ENCODE data around the gene TMEM132D. TPM values are rescaled to one million over a fixed set of nuclear protein-coding genes. Genes with fewer than 3 reads are reported as not detected.

The TMEM132D gene
- total and polyA plus RNA-seq, 4 donors: 0.01 to 0.14 (median 0.08) TPM

DNA sequence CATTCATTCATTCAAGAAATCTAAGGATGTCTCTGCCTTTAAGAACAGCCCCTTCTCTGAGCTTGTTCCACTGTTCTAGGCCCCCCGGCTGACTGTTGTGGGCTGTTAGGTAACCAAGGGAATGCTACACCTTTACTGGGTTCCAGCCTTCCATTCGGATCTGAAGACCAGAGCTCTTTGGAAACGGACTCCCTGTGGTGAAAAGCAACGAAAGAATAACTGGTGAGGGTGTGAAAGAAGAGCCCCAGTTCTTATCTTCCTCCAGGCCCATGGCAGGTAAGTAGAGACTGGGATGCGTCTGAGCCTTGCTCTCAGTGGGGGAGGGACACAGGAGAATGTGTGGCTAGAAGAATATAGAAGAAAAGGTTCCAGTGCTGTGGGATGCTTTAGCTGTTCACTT, 207.4 kb downstream of the TMEM132D start:
- no peak overlapping the region for H3K27ac ChIP-seq (ENCODE audit: low read depth in 1 of 2, low read length in 2 of 2)
- no peaks in the 10 kb centered on the region for H3K4me1 ChIP-seq (ENCODE audit: control insufficient read depth in 4 of 4, insufficient read depth in 4 of 4, low read length in 3 of 4)
- H3K4me3 ChIP-seq (ENCODE audit: low read depth in 1 of 3, low read length in 3 of 3): no peak overlapping the region
- WGBS: 18% methylated on average over 5 of the region's 5 CpGs
- H3K9me3 ChIP-seq (ENCODE audit: control insufficient read depth in 4 of 4, low read length in 3 of 4): no peaks in the 10 kb centered on the region
- no peaks in the 10 kb centered on the region for H3K36me3 ChIP-seq (ENCODE audit: control insufficient read depth in 4 of 4, insufficient read depth in 3 of 4, low read depth in 1 of 4, low read length in 3 of 4)
- no peak overlapping the region for H3K9ac ChIP-seq (ENCODE audit: low read depth in 1 of 2, low read length in 2 of 2)
- TF ChIP-seq, protein P1, sequence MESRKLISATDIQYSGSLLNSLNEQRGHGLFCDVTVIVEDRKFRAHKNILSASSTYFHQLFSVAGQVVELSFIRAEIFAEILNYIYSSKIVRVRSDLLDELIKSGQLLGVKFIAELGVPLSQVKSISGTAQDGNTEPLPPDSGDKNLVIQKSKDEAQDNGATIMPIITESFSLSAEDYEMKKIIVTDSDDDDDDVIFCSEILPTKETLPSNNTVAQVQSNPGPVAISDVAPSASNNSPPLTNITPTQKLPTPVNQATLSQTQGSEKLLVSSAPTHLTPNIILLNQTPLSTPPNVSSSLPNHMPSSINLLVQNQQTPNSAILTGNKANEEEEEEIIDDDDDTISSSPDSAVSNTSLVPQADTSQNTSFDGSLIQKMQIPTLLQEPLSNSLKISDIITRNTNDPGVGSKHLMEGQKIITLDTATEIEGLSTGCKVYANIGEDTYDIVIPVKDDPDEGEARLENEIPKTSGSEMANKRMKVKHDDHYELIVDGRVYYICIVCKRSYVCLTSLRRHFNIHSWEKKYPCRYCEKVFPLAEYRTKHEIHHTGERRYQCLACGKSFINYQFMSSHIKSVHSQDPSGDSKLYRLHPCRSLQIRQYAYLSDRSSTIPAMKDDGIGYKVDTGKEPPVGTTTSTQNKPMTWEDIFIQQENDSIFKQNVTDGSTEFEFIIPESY (IDR thresholded peaks at IDR 0.05): no peak
- TF ChIP-seq RXRA (IDR thresholded peaks at IDR 0.05) (no peak), NR2F2 (IDR thresholded peaks at IDR 0.05) (no peak), GABPA (IDR thresholded peaks at IDR 0.05 in 1 of 2, conservative IDR thresholded peaks at IDR 0.05 in 1 of 2) (no peak), HNF4G (IDR thresholded peaks at IDR 0.05) (no peak), JUND (IDR thresholded peaks at IDR 0.05) (no peak), SP1 (IDR thresholded peaks at IDR 0.05) (no peak), RAD21 (IDR thresholded peaks at IDR 0.05) (no peak), YY1 (IDR thresholded peaks at IDR 0.05) (no peak), FOXA1 (IDR thresholded peaks at IDR 0.05) (no peak)
- TF ChIP-seq, protein P2, sequence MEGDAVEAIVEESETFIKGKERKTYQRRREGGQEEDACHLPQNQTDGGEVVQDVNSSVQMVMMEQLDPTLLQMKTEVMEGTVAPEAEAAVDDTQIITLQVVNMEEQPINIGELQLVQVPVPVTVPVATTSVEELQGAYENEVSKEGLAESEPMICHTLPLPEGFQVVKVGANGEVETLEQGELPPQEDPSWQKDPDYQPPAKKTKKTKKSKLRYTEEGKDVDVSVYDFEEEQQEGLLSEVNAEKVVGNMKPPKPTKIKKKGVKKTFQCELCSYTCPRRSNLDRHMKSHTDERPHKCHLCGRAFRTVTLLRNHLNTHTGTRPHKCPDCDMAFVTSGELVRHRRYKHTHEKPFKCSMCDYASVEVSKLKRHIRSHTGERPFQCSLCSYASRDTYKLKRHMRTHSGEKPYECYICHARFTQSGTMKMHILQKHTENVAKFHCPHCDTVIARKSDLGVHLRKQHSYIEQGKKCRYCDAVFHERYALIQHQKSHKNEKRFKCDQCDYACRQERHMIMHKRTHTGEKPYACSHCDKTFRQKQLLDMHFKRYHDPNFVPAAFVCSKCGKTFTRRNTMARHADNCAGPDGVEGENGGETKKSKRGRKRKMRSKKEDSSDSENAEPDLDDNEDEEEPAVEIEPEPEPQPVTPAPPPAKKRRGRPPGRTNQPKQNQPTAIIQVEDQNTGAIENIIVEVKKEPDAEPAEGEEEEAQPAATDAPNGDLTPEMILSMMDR (IDR thresholded peaks at IDR 0.05; ENCODE audit: low read depth, low read length, missing input control): no peak
- TF ChIP-seq, protein P3, sequence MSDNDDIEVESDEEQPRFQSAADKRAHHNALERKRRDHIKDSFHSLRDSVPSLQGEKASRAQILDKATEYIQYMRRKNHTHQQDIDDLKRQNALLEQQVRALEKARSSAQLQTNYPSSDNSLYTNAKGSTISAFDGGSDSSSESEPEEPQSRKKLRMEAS (IDR thresholded peaks at IDR 0.05): no peak
- TF ChIP-seq, protein P4, sequence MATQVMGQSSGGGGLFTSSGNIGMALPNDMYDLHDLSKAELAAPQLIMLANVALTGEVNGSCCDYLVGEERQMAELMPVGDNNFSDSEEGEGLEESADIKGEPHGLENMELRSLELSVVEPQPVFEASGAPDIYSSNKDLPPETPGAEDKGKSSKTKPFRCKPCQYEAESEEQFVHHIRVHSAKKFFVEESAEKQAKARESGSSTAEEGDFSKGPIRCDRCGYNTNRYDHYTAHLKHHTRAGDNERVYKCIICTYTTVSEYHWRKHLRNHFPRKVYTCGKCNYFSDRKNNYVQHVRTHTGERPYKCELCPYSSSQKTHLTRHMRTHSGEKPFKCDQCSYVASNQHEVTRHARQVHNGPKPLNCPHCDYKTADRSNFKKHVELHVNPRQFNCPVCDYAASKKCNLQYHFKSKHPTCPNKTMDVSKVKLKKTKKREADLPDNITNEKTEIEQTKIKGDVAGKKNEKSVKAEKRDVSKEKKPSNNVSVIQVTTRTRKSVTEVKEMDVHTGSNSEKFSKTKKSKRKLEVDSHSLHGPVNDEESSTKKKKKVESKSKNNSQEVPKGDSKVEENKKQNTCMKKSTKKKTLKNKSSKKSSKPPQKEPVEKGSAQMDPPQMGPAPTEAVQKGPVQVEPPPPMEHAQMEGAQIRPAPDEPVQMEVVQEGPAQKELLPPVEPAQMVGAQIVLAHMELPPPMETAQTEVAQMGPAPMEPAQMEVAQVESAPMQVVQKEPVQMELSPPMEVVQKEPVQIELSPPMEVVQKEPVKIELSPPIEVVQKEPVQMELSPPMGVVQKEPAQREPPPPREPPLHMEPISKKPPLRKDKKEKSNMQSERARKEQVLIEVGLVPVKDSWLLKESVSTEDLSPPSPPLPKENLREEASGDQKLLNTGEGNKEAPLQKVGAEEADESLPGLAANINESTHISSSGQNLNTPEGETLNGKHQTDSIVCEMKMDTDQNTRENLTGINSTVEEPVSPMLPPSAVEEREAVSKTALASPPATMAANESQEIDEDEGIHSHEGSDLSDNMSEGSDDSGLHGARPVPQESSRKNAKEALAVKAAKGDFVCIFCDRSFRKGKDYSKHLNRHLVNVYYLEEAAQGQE (IDR thresholded peaks at IDR 0.05): no peak
- no peak for DNase-seq (ENCODE audit: low spot score)
- H3K27me3 ChIP-seq (ENCODE audit: control insufficient read depth in 4 of 4, insufficient read depth in 4 of 4, low read length in 3 of 4): no peaks in the 10 kb centered on the region

DNA sequence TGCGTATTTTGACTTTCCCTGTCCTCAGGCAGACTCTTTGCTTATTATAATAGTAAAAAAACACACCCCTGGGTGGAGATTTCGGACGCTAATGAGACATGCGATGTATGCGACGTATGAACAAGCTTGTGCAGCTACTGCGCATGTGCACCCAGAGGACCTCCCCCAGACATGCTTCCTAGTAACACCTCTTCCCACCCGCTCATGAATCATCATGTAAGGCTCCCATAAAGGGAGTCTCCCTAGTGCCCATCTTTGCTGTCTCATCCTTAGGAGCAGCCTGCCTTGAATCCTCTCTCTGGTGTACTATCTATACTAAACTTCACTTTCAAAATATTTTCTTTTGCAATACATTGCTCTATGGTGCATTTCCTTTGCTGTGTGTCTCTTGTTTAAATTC, 210.1 kb downstream of the TMEM132D start:
- no peak overlapping the region for H3K27ac ChIP-seq (ENCODE audit: low read depth in 1 of 2, low read length in 2 of 2)
- no peak overlapping the region for H3K9ac ChIP-seq (ENCODE audit: low read depth in 1 of 2, low read length in 2 of 2)
- H3K27me3 ChIP-seq (ENCODE audit: control insufficient read depth in 4 of 4, insufficient read depth in 4 of 4, low read length in 3 of 4): no peaks in the 10 kb centered on the region
- no peak overlapping the region for H3K4me3 ChIP-seq (ENCODE audit: low read depth in 1 of 3, low read length in 3 of 3)
- no peaks in the 10 kb centered on the region for H3K4me1 ChIP-seq (ENCODE audit: control insufficient read depth in 4 of 4, insufficient read depth in 4 of 4, low read length in 3 of 4)
- no peak for DNase-seq (ENCODE audit: low spot score)
- no peaks in the 10 kb centered on the region for H3K9me3 ChIP-seq (ENCODE audit: control insufficient read depth in 4 of 4, low read length in 3 of 4)
- 88% methylated on average over 8 of the region's 8 CpGs for WGBS
- no peaks in the 10 kb centered on the region for H3K36me3 ChIP-seq (ENCODE audit: control insufficient read depth in 4 of 4, insufficient read depth in 3 of 4, low read depth in 1 of 4, low read length in 3 of 4)
- TF ChIP-seq, protein P1 (IDR thresholded peaks at IDR 0.05): no peak
- TF ChIP-seq GABPA (IDR thresholded peaks at IDR 0.05 in 1 of 2, conservative IDR thresholded peaks at IDR 0.05 in 1 of 2) (no peak), FOXA2 (IDR thresholded peaks at IDR 0.05) (no peak), FOXA1 (IDR thresholded peaks at IDR 0.05) (no peak), RAD21 (IDR thresholded peaks at IDR 0.05) (no peak), TAF1 (conservative IDR thresholded peaks at IDR 0.05) (no peak), YY1 (IDR thresholded peaks at IDR 0.05) (no peak), SP1 (IDR thresholded peaks at IDR 0.05) (no peak)
- TF ChIP-seq, protein P2 (IDR thresholded peaks at IDR 0.05; ENCODE audit: low read depth, low read length, missing input control): no peak
- TF ChIP-seq, protein P4 (IDR thresholded peaks at IDR 0.05): no peak

Data from liver (tissue), 9 donors.